Activated T-cell treated with anti-CD3 and anti-CD28 coated beads, Interleukin-2, amount 50 U/mL, for 72 hours (primary cell): ENCODE data around the gene DNAAF6. TPM values are rescaled to one million over a fixed set of nuclear protein-coding genes. Genes with fewer than 3 reads are reported as not detected.
A peak's percentile ranks its signal among the peaks of the same experiment; 100 is the strongest.

Source experiments
- ATAC-seq, 2 donors: fragments of 150-1000 bp; cut with Tn5 transposase; replicated peaks in 1 of 2; 2 replicates each; pipeline ENCODE4 v1.10.0; 2021; ENCODE audit warnings: moderate library complexity in 2 of 2, mild to moderate bottlenecking in 1 of 2
- DNase-seq, 2 donors: peaks; one replicate each; pipeline ENCODE4 v3.0.0; 2021 to 2022; ENCODE audit warnings: mixed read lengths in 1 of 2
- H3K27ac Mint-ChIP-seq: one replicate; pipeline ENCODE4 v1.8.0; 2022; ENCODE audit warnings: mild to moderate bottlenecking, moderate library complexity, mixed read lengths
- H3K27me3 Mint-ChIP-seq: one replicate; pipeline ENCODE4 v1.8.0; 2022; ENCODE audit warnings: low read depth, mixed read lengths
- H3K36me3 Mint-ChIP-seq, 2 donors: one replicate each; pipeline ENCODE4 v1.8.0; 2022; ENCODE audit warnings: mixed read lengths in 2 of 2, mild to moderate bottlenecking in 1 of 2; ENCODE audit not compliant: insufficient read depth in 2 of 2
- H3K4me1 Mint-ChIP-seq: one replicate; pipeline ENCODE4 v1.8.0; 2022; ENCODE audit warnings: low read depth, mixed read lengths
- H3K4me3 Mint-ChIP-seq, 2 donors: one replicate each; pipeline ENCODE4 v1.8.0; 2022; ENCODE audit warnings: mild to moderate bottlenecking in 2 of 2, mixed read lengths in 2 of 2, moderate library complexity in 2 of 2
- H3K9me3 Mint-ChIP-seq, 2 donors: one replicate each; pipeline ENCODE4 v1.8.0; 2022; ENCODE audit warnings: mixed read lengths in 2 of 2
- total RNA-seq, 2 donors: library from RNA; stranded (reverse); gene quantifications; one replicate each; pipeline ENCODE4 v1.2.3, GENCODE V29; 2022

Gene DNAAF6
- total RNA-seq, 2 donors from 2014 or later, result not detected

GRCh38 chrX:107207943-107208342 lies 1.5 kb downstream of the DNAAF6 start:
- no peak for ATAC-seq
- H3K27ac Mint-ChIP-seq, result no peak overlapping the region
- no peak for DNase-seq
- no peaks in the 10 kb centered on the region for H3K36me3 Mint-ChIP-seq
- no peak overlapping the region for H3K4me3 Mint-ChIP-seq
- no peaks in the 10 kb centered on the region for H3K4me1 Mint-ChIP-seq
- H3K27me3 Mint-ChIP-seq, result no peaks in the 10 kb centered on the region
- H3K9me3 Mint-ChIP-seq, result no peaks in the 10 kb centered on the region

DNA sequence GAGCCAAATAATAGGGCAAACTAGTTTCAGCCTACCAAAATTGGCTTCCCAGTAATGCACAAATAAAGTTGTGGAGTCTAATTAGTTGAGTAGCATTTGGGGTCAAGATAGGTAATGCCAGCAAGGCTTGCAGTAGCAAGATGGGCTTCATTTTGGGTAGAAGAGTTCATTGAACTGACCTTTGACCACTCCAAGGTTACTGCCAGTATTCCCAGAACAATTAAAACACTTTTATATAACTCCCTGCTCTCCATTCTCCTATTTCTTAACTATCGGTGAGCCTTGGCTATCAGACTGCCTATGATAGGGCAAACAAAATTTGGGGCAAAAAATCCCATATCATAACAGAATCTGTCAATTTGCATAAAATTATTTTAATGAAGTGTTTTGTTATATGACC lies 7.1 kb downstream of the DNAAF6 start:
- Mint-ChIP-seq H3K4me1 (no peaks in the 10 kb centered on the region), H3K9me3 (no peaks in the 10 kb centered on the region), H3K36me3 (no peaks in the 10 kb centered on the region), H3K4me3 (no peak overlapping the region), H3K27ac (no peak overlapping the region), H3K27me3 (peaks cover 17% of the 10 kb centered on the region)
- no peak for ATAC-seq
- no peak for DNase-seq

GRCh38 chrX:107226757-107227156 lies 20.3 kb downstream of the DNAAF6 start:
- Mint-ChIP-seq H3K36me3 (no peaks in the 10 kb centered on the region), H3K4me3 (no peak overlapping the region), H3K27ac (no peak overlapping the region), H3K9me3 (no peaks in the 10 kb centered on the region), H3K27me3 (peaks cover 32% of the 10 kb centered on the region), H3K4me1 (no peaks in the 10 kb centered on the region)
- ATAC-seq, result no peak
- DNase-seq, result no peak

- no peak for DNase-seq
- Mint-ChIP-seq H3K4me1 (no peaks in the 10 kb centered on the region), H3K4me3 (no peak overlapping the region), H3K27me3 (peaks cover 23% of the 10 kb centered on the region), H3K36me3 (no peaks in the 10 kb centered on the region), H3K27ac (no peak overlapping the region), H3K9me3 (no peaks in the 10 kb centered on the region)
- no peak for ATAC-seq
Observed at GRCh38 chrX:107227780-107228485, 21.5 kb downstream of the DNAAF6 start.

GRCh38 chrX:107228486-107228819 lies 22.0 kb downstream of the DNAAF6 start:
- Mint-ChIP-seq H3K27me3 (peaks cover 17% of the 10 kb centered on the region), H3K9me3 (no peaks in the 10 kb centered on the region), H3K4me3 (no peak overlapping the region), H3K36me3 (no peaks in the 10 kb centered on the region), H3K4me1 (no peaks in the 10 kb centered on the region), H3K27ac (no peak overlapping the region)
- no peak for ATAC-seq
- DNase-seq, result no peak

GRCh38 chrX:107272431-107272921 lies 66.1 kb downstream of the DNAAF6 start:
- Mint-ChIP-seq H3K9me3 (no peaks in the 10 kb centered on the region), H3K4me3 (peak overlapping the region; percentile 25 to 59), H3K36me3 (no peaks in the 10 kb centered on the region), H3K27me3 (peaks cover 29% of the 10 kb centered on the region), H3K4me1 (no peaks in the 10 kb centered on the region), H3K27ac (no peak overlapping the region)
- peak; percentile 8 to 23 for DNase-seq
- peak; percentile 53 to 67 for ATAC-seq

GRCh38 chrX:107273795-107274194 lies 67.4 kb downstream of the DNAAF6 start:
- H3K27me3 Mint-ChIP-seq, result peaks cover 39% of the 10 kb centered on the region

GRCh38 chrX:107288676-107289075 lies 82.3 kb downstream of the DNAAF6 start:
- peaks cover 53% of the 10 kb centered on the region for H3K27me3 Mint-ChIP-seq
- no peaks in the 10 kb centered on the region for H3K9me3 Mint-ChIP-seq
- H3K4me1 Mint-ChIP-seq, result no peaks in the 10 kb centered on the region
- H3K36me3 Mint-ChIP-seq, result no peaks in the 10 kb centered on the region
- H3K4me3 Mint-ChIP-seq, result no peak overlapping the region
- H3K27ac Mint-ChIP-seq, result no peak overlapping the region
- ATAC-seq (no peak), DNase-seq (no peak)

More at GRCh38 chrX:107273795-107274194, 67.4 kb downstream of the DNAAF6 start:
- no peak for ATAC-seq
- Mint-ChIP-seq H3K27ac (no peak overlapping the region), H3K4me1 (no peaks in the 10 kb centered on the region), H3K36me3 (no peaks in the 10 kb centered on the region), H3K9me3 (no peaks in the 10 kb centered on the region), H3K4me3 (no peak overlapping the region)
- DNase-seq, result no peak

DNA sequence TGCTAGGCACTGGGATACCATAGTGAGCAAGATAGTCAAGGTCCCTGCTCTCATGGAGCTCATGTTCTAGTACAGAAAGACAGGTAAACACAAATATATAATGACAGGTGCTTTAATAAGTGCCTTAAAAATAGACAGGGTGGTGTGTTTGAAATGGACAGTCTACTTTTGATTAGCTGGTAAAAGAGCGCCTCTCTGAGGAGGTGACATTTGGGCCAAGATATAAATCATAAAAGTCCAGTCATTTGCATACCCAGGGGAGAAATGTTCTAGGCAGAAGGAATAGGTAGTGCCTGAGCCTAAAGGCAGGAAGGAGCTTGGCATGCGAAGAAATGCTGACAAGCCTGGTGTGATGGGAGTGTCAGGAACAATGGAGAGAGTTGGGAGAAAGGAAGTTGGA lies 83.6 kb downstream of the DNAAF6 start:
- Mint-ChIP-seq H3K4me3 (no peak overlapping the region), H3K9me3 (no peaks in the 10 kb centered on the region), H3K36me3 (no peaks in the 10 kb centered on the region), H3K27me3 (peaks cover 45% of the 10 kb centered on the region), H3K27ac (no peak overlapping the region), H3K4me1 (no peaks in the 10 kb centered on the region)
- no peak for ATAC-seq
- DNase-seq, result no peak

- H3K4me1 Mint-ChIP-seq, result no peaks in the 10 kb centered on the region
- H3K9me3 Mint-ChIP-seq, result peaks cover 0 to 1% of the 10 kb centered on the region in 2 donors
- no peak overlapping the region for H3K27ac Mint-ChIP-seq
- H3K36me3 Mint-ChIP-seq, result no peaks in the 10 kb centered on the region
- DNase-seq (no peak), ATAC-seq (no peak)
- no peak overlapping the region for H3K4me3 Mint-ChIP-seq
- peaks cover 55% of the 10 kb centered on the region for H3K27me3 Mint-ChIP-seq
Observed at GRCh38 chrX:107293056-107293455, 86.6 kb downstream of the DNAAF6 start.

Other genes starting within 250 kb of the DNAAF6 start
- 10 to 100 TPM; 10.5 to 14.7 TPM for gene MORC4, start 206.4 kb upstream of the DNAAF6 start, total RNA-seq
- gene RBM41, start 87.8 kb upstream of the DNAAF6 start, total RNA-seq, result 10 to 100 TPM; 20.1 to 25.7 TPM
- 1 to 10 TPM; 4.0 to 4.9 TPM for gene NUP62CL, start 178 bp upstream of the DNAAF6 start, total RNA-seq
- not detected for gene FRMPD3, start 243.0 kb downstream of the DNAAF6 start, total RNA-seq